GM12891 (cell line): ENCODE data around the gene PRDM2.

Source experiments
- DNase-seq: peaks from one replicate; pipeline ENCODE4 v3.0.0; 2011; ENCODE audit warnings: low spot score; ENCODE audit not compliant: insufficient read length
- FAIRE-seq: peaks from 2 replicates; lab custom pipeline; 2011; peaks lifted over from hg19 to GRCh38; lab: Jason Lieb, UNC
- PAX5 ChIP-seq: IDR thresholded peaks from 2 replicates; pipeline ENCODE4 v1.6.1; 2011; ENCODE audit warnings: low read length, moderate library complexity, mild to moderate bottlenecking; ENCODE audit not compliant: insufficient read depth, severe bottlenecking
- POLR2A ChIP-seq: IDR thresholded peaks from 2 replicates; pipeline ENCODE4 v1.6.1; 2011; ENCODE audit warnings: low read depth, low read length, control low read depth
- POLR2AphosphoS5 ChIP-seq: IDR thresholded peaks from 2 replicates; pipeline ENCODE4 v1.6.1; 2011; ENCODE audit warnings: low read depth, low read length, control low read depth
- POU2F2 ChIP-seq: IDR thresholded peaks from 2 replicates; pipeline ENCODE4 v1.6.1; 2011; ENCODE audit warnings: low read depth, mild to moderate bottlenecking, control low read depth, low read length, moderate library complexity
- SPI1 ChIP-seq: IDR thresholded peaks from 2 replicates; pipeline ENCODE4 v1.6.1; 2011; ENCODE audit warnings: low read depth, low read length, control low read depth
- TAF1 ChIP-seq: IDR thresholded peaks from 2 replicates; pipeline ENCODE4 v1.6.1; 2011; ENCODE audit warnings: low read depth, low read length, control low read depth

Gene PRDM2

GRCh38 chr1:13828454-13829151 is 128.6 kb downstream of the PRDM2 start:
- DNase-seq = peak; percentile 63
- no peak for TF ChIP-seq POLR2AphosphoS5
- no peak for TF ChIP-seq PAX5
- TF ChIP-seq POU2F2 = no peak
- no peak for TF ChIP-seq SPI1
- TF ChIP-seq POLR2A = no peak
- no peak for TF ChIP-seq TAF1
- FAIRE-seq = no peak

DNA sequence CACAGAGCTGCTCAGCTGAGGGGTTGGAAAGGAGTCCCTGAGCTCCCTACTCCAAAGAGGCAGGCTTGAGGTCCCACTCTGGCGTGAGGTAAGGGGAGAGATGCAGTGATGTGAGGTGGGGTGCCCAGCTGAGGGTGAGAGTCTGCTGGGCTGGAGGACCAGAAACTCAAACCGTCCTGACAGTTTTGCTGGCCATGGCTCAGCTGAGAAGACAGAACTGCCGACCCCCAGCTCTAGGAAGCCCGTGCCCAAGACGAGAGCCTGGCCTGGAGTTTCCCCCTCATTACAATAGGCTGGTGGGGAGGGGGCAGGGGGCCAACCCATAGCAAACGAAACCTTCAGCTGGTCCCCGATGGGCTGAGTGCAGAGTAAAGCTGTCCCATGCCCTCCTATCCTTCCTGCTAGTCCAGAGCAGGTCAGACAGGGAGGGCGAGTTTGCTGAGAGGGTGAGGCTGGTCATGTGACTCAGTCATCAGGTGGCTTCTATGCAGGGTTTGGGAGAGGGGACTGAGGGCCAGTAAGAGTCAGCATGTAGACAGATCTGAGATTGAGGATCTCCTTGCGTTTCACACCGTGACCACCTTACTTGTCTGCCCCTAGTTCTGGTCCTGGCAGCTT is 129.3 kb downstream of the PRDM2 start:
- FAIRE-seq = no peak
- TF ChIP-seq POU2F2 = no peak
- no peak for TF ChIP-seq PAX5
- TF ChIP-seq POLR2AphosphoS5 = no peak
- TF ChIP-seq SPI1 = no peak
- TF ChIP-seq POLR2A = no peak
- TF ChIP-seq TAF1 = no peak
- no peak for DNase-seq

DNA sequence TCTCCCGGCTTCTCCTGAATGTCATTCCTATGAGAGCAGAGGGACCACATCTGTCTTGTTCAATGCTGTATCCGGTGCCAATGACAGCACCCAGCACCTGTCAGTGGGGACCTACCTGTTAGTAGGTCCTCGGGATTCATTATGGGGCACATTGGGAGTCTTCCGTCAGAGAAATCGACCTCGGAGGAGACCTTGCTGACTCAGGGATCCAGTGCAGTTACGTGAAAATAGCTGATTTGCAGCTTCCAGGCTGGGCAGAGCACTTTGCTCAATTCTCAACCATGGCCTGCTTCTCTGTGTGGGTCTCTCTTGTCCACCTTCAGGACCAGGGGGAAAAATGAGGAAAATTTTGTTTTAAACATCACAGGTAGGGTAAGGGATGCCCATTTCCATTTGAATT is 130.2 kb downstream of the PRDM2 start:
- TF ChIP-seq TAF1 (no peak), PAX5 (no peak)
- FAIRE-seq (no peak), DNase-seq (no peak)

DNA sequence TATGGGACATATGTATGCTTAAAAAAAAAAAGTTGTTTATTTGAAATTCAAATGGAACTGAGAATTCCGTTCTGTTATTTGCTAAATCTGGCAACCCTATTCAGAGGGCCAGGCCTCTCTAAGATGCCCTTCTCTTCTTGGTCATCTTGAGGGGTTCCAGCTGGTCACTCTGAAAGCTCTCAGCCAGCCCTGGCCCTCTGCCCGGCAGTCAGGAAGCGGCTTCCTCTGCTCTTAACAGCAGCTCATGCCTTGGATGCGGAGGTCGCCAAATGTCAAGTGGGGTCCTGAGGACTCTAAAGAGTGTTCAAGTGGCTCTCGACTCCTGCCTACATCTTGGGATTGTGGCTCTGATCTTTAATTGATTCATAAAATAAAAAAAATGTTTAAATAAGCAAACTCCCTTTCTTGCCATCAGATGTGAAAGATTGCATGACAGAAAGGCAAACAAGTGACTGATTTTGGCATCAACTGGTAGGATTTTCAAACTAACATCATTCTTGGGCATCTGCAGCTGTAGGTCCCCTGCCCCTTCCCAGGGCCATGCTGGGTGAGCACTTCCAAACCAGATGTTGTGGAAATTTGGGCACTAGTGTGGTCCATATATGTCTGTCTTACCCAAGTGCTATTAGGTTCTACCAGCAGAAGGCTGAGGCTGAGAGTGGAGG is 130.8 kb downstream of the PRDM2 start:
- DNase-seq (no peak), FAIRE-seq (no peak)
- TF ChIP-seq POLR2AphosphoS5 (no peak), SPI1 (no peak), PAX5 (no peak), POLR2A (no peak), TAF1 (no peak), POU2F2 (no peak)

- no peak for DNase-seq
- no peak for FAIRE-seq
- TF ChIP-seq SPI1 (no peak), POU2F2 (no peak), TAF1 (no peak), POLR2A (no peak), POLR2AphosphoS5 (no peak), PAX5 (no peak)
Observed at GRCh38 chr1:13832100-13832499, 132.1 kb downstream of the PRDM2 start.

GRCh38 chr1:13832536-13832935 is 132.5 kb downstream of the PRDM2 start:
- no peak for DNase-seq
- no peak for FAIRE-seq
- TF ChIP-seq PAX5 = no peak
- no peak for TF ChIP-seq SPI1
- no peak for TF ChIP-seq TAF1
- TF ChIP-seq POU2F2 = no peak

DNA sequence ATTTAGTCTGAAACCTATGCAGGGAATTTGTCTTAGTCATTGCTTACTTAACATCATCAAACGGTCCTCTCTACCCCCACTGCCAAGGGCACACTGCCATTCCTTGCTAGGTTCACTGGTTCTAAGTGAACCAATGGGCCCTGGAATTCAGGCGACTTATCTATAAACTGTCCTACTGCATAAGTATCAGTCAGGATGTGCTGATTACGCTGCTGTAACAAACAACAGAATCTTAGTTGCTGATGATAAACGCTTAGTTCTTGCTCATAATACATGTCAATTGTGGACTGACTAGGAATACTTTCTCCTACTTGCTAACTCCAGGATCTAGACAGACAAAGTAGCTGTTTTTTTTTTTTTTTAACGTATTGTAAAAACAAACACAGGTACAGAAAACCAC is 136.1 kb downstream of the PRDM2 start:
- DNase-seq (no peak), FAIRE-seq (no peak)
- TF ChIP-seq POLR2AphosphoS5 = no peak
- TF ChIP-seq POU2F2 = no peak
- TF ChIP-seq POLR2A = no peak
- TF ChIP-seq PAX5 = no peak
- TF ChIP-seq SPI1 = no peak
- TF ChIP-seq TAF1 = no peak

- no peak for TF ChIP-seq POU2F2
- no peak for TF ChIP-seq POLR2AphosphoS5
- TF ChIP-seq TAF1 = no peak
- TF ChIP-seq POLR2A = no peak
Observed at GRCh38 chr1:13836631-13837030, 136.6 kb downstream of the PRDM2 start.

DNA sequence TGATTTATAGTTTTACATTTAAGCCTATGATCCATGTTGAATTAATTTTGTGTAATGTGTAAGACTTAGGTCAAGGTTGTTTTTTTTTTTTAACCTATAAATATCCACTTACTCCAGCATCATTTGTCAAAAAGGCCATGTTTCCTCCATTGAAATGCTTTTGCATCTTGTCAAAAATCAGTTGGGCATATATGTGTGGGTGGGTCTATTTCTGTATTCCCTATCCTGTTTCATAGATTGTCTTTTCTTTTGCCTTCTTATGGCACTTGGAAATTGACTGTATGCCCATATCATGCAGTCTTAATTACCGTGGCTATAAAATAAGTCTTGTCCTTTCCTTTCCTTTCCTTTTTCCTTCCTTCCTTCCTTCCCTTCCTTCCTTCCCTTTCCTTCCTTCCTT is 138.2 kb downstream of the PRDM2 start:
- FAIRE-seq (no peak), DNase-seq (no peak)
- TF ChIP-seq POLR2A = no peak
- no peak for TF ChIP-seq POLR2AphosphoS5
- no peak for TF ChIP-seq TAF1
- no peak for TF ChIP-seq PAX5
- TF ChIP-seq POU2F2 = no peak
- TF ChIP-seq SPI1 = no peak

More at GRCh38 chr1:13836631-13837030, 136.6 kb downstream of the PRDM2 start:
- FAIRE-seq (no peak), DNase-seq (no peak)
